Measurements from ENCODE around the gene DAB2IP. TPM values are rescaled to one million over a fixed set of nuclear protein-coding genes. Genes with fewer than 3 reads are reported as not detected.

The DAB2IP gene
- total RNA-seq, 2 donors from 2014 or later: 70.7 to 71.0 TPM

DNA sequence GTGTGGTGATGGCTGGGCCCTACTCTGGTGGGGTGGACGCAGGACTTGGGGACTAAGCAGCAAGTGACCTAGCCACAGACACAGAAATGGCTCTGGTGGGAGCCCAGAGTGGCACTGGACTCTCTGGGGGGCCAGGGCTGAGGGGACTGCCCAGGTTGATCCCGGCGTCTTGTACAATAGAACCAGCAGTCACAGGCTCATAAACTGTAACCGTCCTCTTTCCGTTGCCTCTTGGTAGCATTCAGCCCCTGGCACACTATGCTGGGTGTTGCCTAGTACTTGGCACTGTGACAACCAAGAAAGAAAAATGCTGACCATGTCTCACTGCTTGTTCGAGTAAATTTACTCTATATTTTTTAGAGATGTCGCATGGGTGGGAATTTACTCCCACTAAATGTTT, 80.5 kb downstream of the DAB2IP start:
- H3K4me3 ChIP-seq (ENCODE audit: low read length): no peak overlapping the region
- no peaks in the 10 kb centered on the region for H3K36me3 ChIP-seq (ENCODE audit: control insufficient read depth, insufficient read depth, low read length)
- WGBS, 2 experiments (ENCODE audit: insufficient coverage in 1 of 2, insufficient read length in 1 of 2): 95 to 97% methylated on average over 6 to 7 of the region's 7 CpGs

DNA sequence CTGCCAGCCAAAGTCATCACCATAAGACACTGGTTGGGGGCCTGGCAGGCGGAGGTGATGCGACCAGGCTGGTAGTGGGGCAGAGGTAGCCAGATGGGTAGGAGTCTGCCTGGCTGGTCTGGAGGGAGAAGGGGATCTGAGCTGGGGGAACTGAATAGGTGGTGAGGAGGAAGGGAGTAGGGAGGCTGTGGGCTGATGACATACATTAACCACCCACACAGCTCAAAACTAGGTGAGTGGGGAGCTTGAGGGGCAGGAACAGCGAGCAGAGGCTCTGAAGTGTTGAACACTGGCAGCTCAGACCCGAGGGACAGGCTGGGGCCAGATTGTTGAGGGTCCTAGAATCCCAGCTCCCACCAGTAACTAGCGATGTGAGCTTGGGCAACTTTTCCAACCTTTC, 81.0 kb downstream of the DAB2IP start:
- Mint-ChIP-seq H3K4me3 (no peak overlapping the region), H3K27ac (peak overlapping the region; percentile 11), H3K27me3 (ENCODE audit: insufficient read depth) (peaks cover 5% of the 10 kb centered on the region), H3K36me3 (ENCODE audit: low read depth) (no peaks in the 10 kb centered on the region), H3K4me1 (peaks cover 33% of the 10 kb centered on the region), H3K9me3 (no peaks in the 10 kb centered on the region)
- Histone ChIP-seq H3K36me3 (ENCODE audit: control insufficient read depth, insufficient read depth, low read length) (no peaks in the 10 kb centered on the region), H3K4me1 (ENCODE audit: control insufficient read depth, insufficient read depth, low read length) (peaks cover 4% of the 10 kb centered on the region), H3K9me3 (ENCODE audit: control insufficient read depth, low read length) (no peaks in the 10 kb centered on the region), H3K4me3 (ENCODE audit: low read length) (no peak overlapping the region), H3K27ac (ENCODE audit: low read depth, low read length) (no peak overlapping the region), H3K9ac (ENCODE audit: extremely low read depth, low read length, poor library complexity, severe bottlenecking) (no peak overlapping the region), H3K27me3 (ENCODE audit: control insufficient read depth, insufficient read depth, low read length, poor library complexity, severe bottlenecking) (no peaks in the 10 kb centered on the region)
- no peak for DNase-seq
- TF ChIP-seq, protein P1, sequence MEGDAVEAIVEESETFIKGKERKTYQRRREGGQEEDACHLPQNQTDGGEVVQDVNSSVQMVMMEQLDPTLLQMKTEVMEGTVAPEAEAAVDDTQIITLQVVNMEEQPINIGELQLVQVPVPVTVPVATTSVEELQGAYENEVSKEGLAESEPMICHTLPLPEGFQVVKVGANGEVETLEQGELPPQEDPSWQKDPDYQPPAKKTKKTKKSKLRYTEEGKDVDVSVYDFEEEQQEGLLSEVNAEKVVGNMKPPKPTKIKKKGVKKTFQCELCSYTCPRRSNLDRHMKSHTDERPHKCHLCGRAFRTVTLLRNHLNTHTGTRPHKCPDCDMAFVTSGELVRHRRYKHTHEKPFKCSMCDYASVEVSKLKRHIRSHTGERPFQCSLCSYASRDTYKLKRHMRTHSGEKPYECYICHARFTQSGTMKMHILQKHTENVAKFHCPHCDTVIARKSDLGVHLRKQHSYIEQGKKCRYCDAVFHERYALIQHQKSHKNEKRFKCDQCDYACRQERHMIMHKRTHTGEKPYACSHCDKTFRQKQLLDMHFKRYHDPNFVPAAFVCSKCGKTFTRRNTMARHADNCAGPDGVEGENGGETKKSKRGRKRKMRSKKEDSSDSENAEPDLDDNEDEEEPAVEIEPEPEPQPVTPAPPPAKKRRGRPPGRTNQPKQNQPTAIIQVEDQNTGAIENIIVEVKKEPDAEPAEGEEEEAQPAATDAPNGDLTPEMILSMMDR (conservative IDR thresholded peaks at IDR 0.05): no peak
- WGBS, 2 experiments (ENCODE audit: insufficient coverage in 1 of 2, insufficient read length in 1 of 2): 93 to 100% methylated on average over 2 to 5 of the region's 5 CpGs

More for the DNA sequence above, 80.5 kb downstream of the DAB2IP start:
- H3K9ac ChIP-seq (ENCODE audit: extremely low read depth, low read length, poor library complexity, severe bottlenecking): no peak overlapping the region
- Mint-ChIP-seq H3K27ac (no peak overlapping the region), H3K4me1 (peaks cover 37% of the 10 kb centered on the region), H3K4me3 (no peak overlapping the region), H3K36me3 (ENCODE audit: low read depth) (no peaks in the 10 kb centered on the region), H3K27me3 (ENCODE audit: insufficient read depth) (peaks cover 5% of the 10 kb centered on the region), H3K9me3 (no peaks in the 10 kb centered on the region)
- no peak overlapping the region for H3K27ac ChIP-seq (ENCODE audit: low read depth, low read length)
- no peaks in the 10 kb centered on the region for H3K9me3 ChIP-seq (ENCODE audit: control insufficient read depth, low read length)
- no peak for DNase-seq
- H3K27me3 ChIP-seq (ENCODE audit: control insufficient read depth, insufficient read depth, low read length, poor library complexity, severe bottlenecking): no peaks in the 10 kb centered on the region
- TF ChIP-seq, protein P1 (conservative IDR thresholded peaks at IDR 0.05): no peak
- peaks cover 4% of the 10 kb centered on the region for H3K4me1 ChIP-seq (ENCODE audit: control insufficient read depth, insufficient read depth, low read length)

DNA sequence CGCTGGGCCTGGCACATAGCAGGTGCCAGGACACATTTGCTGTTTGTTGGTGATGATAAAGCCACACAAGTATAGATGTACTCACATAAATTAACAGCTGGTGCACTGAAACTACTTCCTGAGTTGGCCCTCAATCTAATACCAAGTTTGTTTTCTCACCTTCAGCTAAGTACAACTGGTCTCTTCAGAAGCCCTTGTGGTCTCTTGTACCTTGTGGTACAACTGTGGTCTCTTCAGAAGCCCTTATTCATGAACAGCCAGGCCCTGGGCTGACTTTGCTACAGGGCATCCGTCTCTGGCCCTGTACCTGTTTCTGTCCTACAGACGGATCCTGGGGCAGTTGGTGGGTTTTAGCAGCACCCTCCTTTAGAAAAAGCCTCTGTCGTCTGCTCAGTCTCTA, 81.5 kb downstream of the DAB2IP start:
- H3K27me3 Mint-ChIP-seq (ENCODE audit: insufficient read depth): peaks cover 5% of the 10 kb centered on the region
- no peaks in the 10 kb centered on the region for H3K36me3 ChIP-seq (ENCODE audit: control insufficient read depth, insufficient read depth, low read length)
- no peak overlapping the region for H3K4me3 Mint-ChIP-seq
- no peaks in the 10 kb centered on the region for H3K9me3 Mint-ChIP-seq
- peaks cover 4% of the 10 kb centered on the region for H3K4me1 ChIP-seq (ENCODE audit: control insufficient read depth, insufficient read depth, low read length)
- no peak overlapping the region for H3K4me3 ChIP-seq (ENCODE audit: low read length)
- H3K9ac ChIP-seq (ENCODE audit: extremely low read depth, low read length, poor library complexity, severe bottlenecking): no peak overlapping the region
- no peaks in the 10 kb centered on the region for H3K9me3 ChIP-seq (ENCODE audit: control insufficient read depth, low read length)
- no peaks in the 10 kb centered on the region for H3K36me3 Mint-ChIP-seq (ENCODE audit: low read depth)
- H3K4me1 Mint-ChIP-seq: peaks cover 33% of the 10 kb centered on the region
- whole genome bisulfite sequencing, 2 experiments (ENCODE audit: insufficient coverage in 1 of 2, insufficient read length in 1 of 2): 84 to 90% methylated on average over 3 to 4 of the region's 4 CpGs
- H3K27me3 ChIP-seq (ENCODE audit: control insufficient read depth, insufficient read depth, low read length, poor library complexity, severe bottlenecking): no peaks in the 10 kb centered on the region
- no peak overlapping the region for H3K27ac ChIP-seq (ENCODE audit: low read depth, low read length)
- TF ChIP-seq, protein P1 (conservative IDR thresholded peaks at IDR 0.05): no peak
- DNase-seq: no peak
- H3K27ac Mint-ChIP-seq: no peak overlapping the region
